Aorta (tissue), 5 donors: ENCODE results near the gene FAM185A. TPM values are rescaled to one million over a fixed set of nuclear protein-coding genes. Genes with fewer than 3 reads are reported as not detected.

Experiments
- ATAC-seq: fragments of 200-7000 bp; cut with Tn5 transposase; one replicate; pipeline ENCODE4 v1.9.1; 2022; ENCODE audit warnings: moderate library complexity; ENCODE audit not compliant: low FRiP score
- DNase-seq, 2 donors: peaks; one replicate each; pipeline ENCODE4 v3.0.0-alpha.2; 2020
- H3K27ac ChIP-seq, 2 donors: one replicate each; pipeline ENCODE4 v1.5.1; 2013; ENCODE audit warnings: low read length in 2 of 2, mild to moderate bottlenecking in 2 of 2, moderate library complexity in 2 of 2, control low read depth in 1 of 2, inconsistent platforms in 1 of 2, low read depth in 1 of 2
- H3K27me3 ChIP-seq, 2 donors: one replicate each; pipeline ENCODE4 v1.6.1; 2013; ENCODE audit warnings: control low read depth in 1 of 2, low read length in 1 of 2, mild to moderate bottlenecking in 1 of 2, moderate library complexity in 1 of 2; ENCODE audit not compliant: insufficient read depth in 2 of 2, control insufficient read depth in 1 of 2
- H3K36me3 ChIP-seq, 2 donors: one replicate each; pipeline ENCODE4 v1.6.1; 2013; ENCODE audit warnings: control low read depth in 1 of 2, low read length in 1 of 2, mild to moderate bottlenecking in 1 of 2; ENCODE audit not compliant: insufficient read depth in 2 of 2, control insufficient read depth in 1 of 2
- H3K4me1 ChIP-seq, 2 donors: one replicate each; pipeline ENCODE4 v1.6.1; 2013; ENCODE audit warnings: low read length in 2 of 2, control low read depth in 1 of 2, mild to moderate bottlenecking in 1 of 2, moderate library complexity in 1 of 2; ENCODE audit not compliant: insufficient read depth in 2 of 2, control insufficient read depth in 1 of 2
- H3K4me3 ChIP-seq, 2 donors: one replicate each; pipeline ENCODE4 v1.5.1; 2013; ENCODE audit warnings: low read length in 2 of 2, control low read depth in 1 of 2, mild to moderate bottlenecking in 1 of 2
- H3K9me3 ChIP-seq: one replicate; pipeline ENCODE4 v1.6.1; 2013; ENCODE audit warnings: mild to moderate bottlenecking, low read length; ENCODE audit not compliant: control insufficient read depth
- WGBS, 2 donors: extraction: QIAGEN DNeasy Blood & Tissue Kit; methylation state at CpG; one replicate each; pipeline ENCODE4 v1.1.7; 2013; 5-methylcytosine and 5-hydroxymethylcytosine counted together
- intact Hi-C, 2 donors: fragments of 100-400 bp; cut with DNase I; formaldehyde crosslinking; loops; one replicate each; pipeline versions ENCODE4 v1.14.2 to v1.15.0; 2022
- polyA plus RNA-seq, 2 donors: library from polyadenylated mRNA; stranded (reverse); fragments of 200-250 nt; gene quantifications; one replicate each; pipeline ENCODE4 v1.2.3, GENCODE V29; 2013
- total RNA-seq, 2 donors: library from RNA; stranded (reverse); fragmentation: NEBNext Ultra II Directional; extraction: Animal tissue kit (Norgen Biotek cat#: 25700); gene quantifications; one replicate each; pipeline ENCODE4 v1.2.1, GENCODE V29; 2021
- donor health status: healthy with polysubstance abuse.
- donor health status: Bipolar disorder and iron deficiency.
- donor health status: DM: no; HTN: no; CAD: no.
- donor health status: DM: no; HTN: no; CAD: no.
- donor health status: DM: yes; HTN: yes; CAD: no.

Gene FAM185A
- total and polyA plus RNA-seq, 4 donors, result 3.6 to 12.6 (median 6.3) TPM

- Histone ChIP-seq H3K27ac (no peak overlapping the region), H3K36me3 (no peaks in the 10 kb centered on the region), H3K27me3 (no peaks in the 10 kb centered on the region), H3K4me3 (no peak overlapping the region), H3K9me3 (no peaks in the 10 kb centered on the region), H3K4me1 (peaks cover 4 to 5% of the 10 kb centered on the region in 2 donors)
- no peak for DNase-seq
- intact Hi-C loops, result no loop called here
- ATAC-seq, result no peak
These were observed 93.5 kb downstream of the FAM185A start for GRCh38 chr7:102842284-102842683.

GRCh38 chr7:102843850-102844249, 95.1 kb downstream of the FAM185A start:
- intact Hi-C loops, result no loop called here
- ATAC-seq, result no peak
- no peak overlapping the region for H3K4me3 ChIP-seq
- no peaks in the 10 kb centered on the region for H3K27me3 ChIP-seq
- no peak for DNase-seq
- 96 to 98% methylated on average over 3 of the region's 3 CpGs for WGBS, 2 donors
- H3K4me1 ChIP-seq, result peaks cover 0 to 5% of the 10 kb centered on the region in 2 donors
- no peaks in the 10 kb centered on the region for H3K9me3 ChIP-seq
- H3K27ac ChIP-seq, result no peak overlapping the region
- no peaks in the 10 kb centered on the region for H3K36me3 ChIP-seq

DNA sequence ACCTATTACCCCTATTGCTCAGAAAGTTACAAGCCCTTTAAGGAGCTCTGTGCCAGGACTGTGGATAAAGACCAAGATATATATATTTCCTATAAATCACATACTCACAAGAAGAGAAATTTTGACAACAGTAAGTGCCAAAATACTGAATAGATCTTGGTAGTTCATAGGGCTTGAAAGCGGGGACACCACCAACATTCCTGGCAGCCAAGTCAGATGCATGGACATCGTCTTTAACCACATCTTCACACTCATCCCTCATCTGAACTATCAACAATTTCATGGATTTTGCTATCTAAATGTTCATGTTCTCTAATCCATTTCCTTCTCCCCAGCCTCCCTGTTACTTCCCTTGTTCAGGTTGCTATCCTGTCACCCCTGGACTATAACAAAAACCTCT, 96.5 kb downstream of the FAM185A start:
- WGBS, 2 donors, result 89 to 98% methylated on average over 2 of the region's 2 CpGs
- no peak overlapping the region for H3K4me3 ChIP-seq
- ATAC-seq, result no peak

DNA sequence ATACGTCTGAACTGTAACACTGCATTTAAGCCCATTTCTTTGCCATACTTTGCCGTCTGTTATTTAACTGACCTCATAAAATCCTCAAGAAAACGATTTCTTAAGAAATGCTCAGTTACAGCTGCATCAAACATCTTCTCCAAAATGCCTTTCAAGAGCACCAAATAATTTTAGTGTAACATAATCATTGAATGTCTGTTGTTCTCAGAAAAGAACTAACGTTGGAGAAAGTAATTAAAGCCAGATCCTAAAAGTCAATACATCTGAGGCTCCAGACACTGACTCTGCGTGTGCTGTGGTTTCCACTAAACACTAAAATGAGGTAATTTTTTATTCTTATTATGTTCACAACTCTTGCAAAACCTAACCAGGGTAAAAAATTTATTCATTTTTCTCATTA, 100.3 kb downstream of the FAM185A start:
- WGBS, 2 donors, result 64 to 70% methylated on average over 5 of the region's 5 CpGs
- no peaks in the 10 kb centered on the region for H3K36me3 ChIP-seq
- H3K9me3 ChIP-seq, result no peaks in the 10 kb centered on the region
- no peaks in the 10 kb centered on the region for H3K27me3 ChIP-seq
- intact Hi-C loops, result no loop called here
- DNase-seq (no peak), ATAC-seq (no peak)
- H3K4me1 ChIP-seq, result no peaks in the 10 kb centered on the region
- no peak overlapping the region for H3K27ac ChIP-seq
- no peak overlapping the region for H3K4me3 ChIP-seq

More for the DNA sequence above, 96.5 kb downstream of the FAM185A start:
- Histone ChIP-seq H3K27me3 (no peaks in the 10 kb centered on the region), H3K27ac (no peak overlapping the region), H3K9me3 (no peaks in the 10 kb centered on the region), H3K36me3 (no peaks in the 10 kb centered on the region), H3K4me1 (peaks cover 0 to 4% of the 10 kb centered on the region in 2 donors)
- intact Hi-C loops, result no loop called here
- DNase-seq, result no peak

DNA sequence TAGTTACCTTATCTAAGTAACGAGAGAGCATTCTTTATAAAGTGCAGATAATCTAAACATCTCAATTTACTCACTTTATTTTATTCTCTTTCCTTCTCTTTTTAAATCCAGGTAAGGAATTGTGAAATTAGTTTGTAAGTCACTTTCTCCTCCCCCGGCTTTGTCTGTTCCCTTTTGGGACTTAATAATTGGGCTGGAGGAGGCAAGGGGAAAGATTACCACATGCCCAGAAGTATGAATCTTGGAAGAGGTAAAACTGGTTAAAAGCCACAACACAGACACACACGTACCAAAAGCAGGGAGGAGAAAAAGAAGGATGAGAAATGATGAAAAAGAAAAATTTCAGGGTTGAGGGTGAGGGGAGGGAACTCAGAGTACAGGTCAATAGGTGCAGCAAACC, 100.7 kb downstream of the FAM185A start:
- intact Hi-C loops, result no loop called here
- ATAC-seq, result no peak
- Histone ChIP-seq H3K27ac (no peak overlapping the region), H3K9me3 (no peaks in the 10 kb centered on the region), H3K4me1 (no peaks in the 10 kb centered on the region), H3K4me3 (no peak overlapping the region), H3K36me3 (no peaks in the 10 kb centered on the region), H3K27me3 (no peaks in the 10 kb centered on the region)
- 57 to 62% methylated on average over 3 of the region's 3 CpGs for WGBS, 2 donors
- no peak for DNase-seq

DNA sequence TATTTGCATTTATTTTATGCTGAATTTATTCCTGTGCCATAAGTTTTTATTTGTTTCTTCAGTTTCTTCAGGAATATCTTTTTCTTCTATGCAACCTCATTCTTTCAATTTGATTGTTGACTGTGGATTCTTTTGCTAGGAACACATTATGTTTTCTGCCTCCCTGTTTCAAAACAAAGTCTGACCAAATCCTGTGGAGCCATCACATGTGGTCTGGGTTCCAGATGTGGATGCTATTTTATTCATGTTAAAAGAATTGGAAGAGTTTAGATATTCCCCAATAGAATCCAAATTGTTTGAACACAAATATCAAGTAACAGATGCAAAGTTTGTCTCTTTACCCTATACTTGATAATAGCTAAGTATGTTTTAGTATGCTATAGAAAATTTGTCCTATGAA, 107.2 kb downstream of the FAM185A start:
- Histone ChIP-seq H3K4me1 (peaks cover 0 to 7% of the 10 kb centered on the region in 2 donors), H3K27ac (no peak overlapping the region)

More for the DNA sequence above, 107.2 kb downstream of the FAM185A start:
- no peaks in the 10 kb centered on the region for H3K36me3 ChIP-seq
- no peaks in the 10 kb centered on the region for H3K9me3 ChIP-seq
- ATAC-seq (no peak), DNase-seq (no peak)
- H3K27me3 ChIP-seq, result no peaks in the 10 kb centered on the region
- intact Hi-C loops, result no loop called here
- H3K4me3 ChIP-seq, result no peak overlapping the region

Other genes starting within 250 kb of the FAM185A start
- 10 to 100 TPM; 44.1 to 81.9 TPM for gene RASA4B, start 231.2 kb upstream of the FAM185A start, total RNA-seq
- gene RASA4B, start 231.2 kb upstream of the FAM185A start, polyA plus RNA-seq, result 10 to 100 TPM; 14.4 to 50.9 TPM
- gene UPK3BL2, start 205.3 kb upstream of the FAM185A start, total RNA-seq, result 10 to 100 TPM; 19.5 to 41.7 TPM
- 10 to 100 TPM in 1 of 2 donors, 1 to 10 TPM in 1; 4.0 to 27.5 TPM for gene UPK3BL2, start 205.3 kb upstream of the FAM185A start, polyA plus RNA-seq
- gene SPDYE2, start 197.8 kb upstream of the FAM185A start, total RNA-seq, result not detected
- gene SPDYE2, start 197.8 kb upstream of the FAM185A start, polyA plus RNA-seq, result not detected
- 10 to 100 TPM; 27.5 to 69.9 TPM for gene POLR2J3, start 176.4 kb upstream of the FAM185A start, total RNA-seq
- 10 to 100 TPM; 35.4 to 64.7 TPM for gene POLR2J3, start 176.4 kb upstream of the FAM185A start, polyA plus RNA-seq
- gene RASA4, start 132.2 kb upstream of the FAM185A start, total RNA-seq, result 100 to 1,000 TPM; 133 to 354 TPM
- 10 to 100 TPM; 19.2 to 62.0 TPM for gene RASA4, start 132.2 kb upstream of the FAM185A start, polyA plus RNA-seq
- gene UPK3BL1, start 106.2 kb upstream of the FAM185A start, total RNA-seq, result 10 to 100 TPM in 1 of 2 donors, 1 to 10 TPM in 1; 7.5 to 28.4 TPM
- 100 to 1,000 TPM in 1 of 2 donors, 10 to 100 TPM in 1; 21.0 to 142 TPM for gene UPK3BL1, start 106.2 kb upstream of the FAM185A start, polyA plus RNA-seq
- gene SPDYE2B, start 98.7 kb upstream of the FAM185A start, total RNA-seq, result not detected
- gene SPDYE2B, start 98.7 kb upstream of the FAM185A start, polyA plus RNA-seq, result not detected
- gene POLR2J2, start 77.3 kb upstream of the FAM185A start, total RNA-seq, result 10 to 100 TPM in 1 of 2 donors, 1 to 10 TPM in 1; 10.0 to 22.1 TPM
- gene POLR2J2, start 77.3 kb upstream of the FAM185A start, polyA plus RNA-seq, result 1 to 10 TPM in 1 of 2 donors, not detected in 1; 4.4 TPM
- gene LRRC17, start 164.0 kb downstream of the FAM185A start, total RNA-seq, result 10 to 100 TPM in 1 of 2 donors, 1 to 10 TPM in 1; 8.1 to 30.5 TPM
- 10 to 100 TPM; 18.7 to 69.6 TPM for gene LRRC17, start 164.0 kb downstream of the FAM185A start, polyA plus RNA-seq